Activated T-helper 1 cell treated with anti-CD3 and anti-CD28 coated beads, Interleukin-12 subunit alpha, Interleukin-12 subunit beta, Interleukin-2, Interleukin-4 antibody, amounts not matched to agents 30 ng/mL and 10 ng/mL and 1 ng/mL, durations not matched to agents 14 hours and 24 hours and 36 hours (primary cell): Measurements from ENCODE around the gene HADHB. TPM values are rescaled to one million over a fixed set of nuclear protein-coding genes. Genes with fewer than 3 reads are reported as not detected.
"Not testable (repeated sequence)": the region's sequence is repeated elsewhere in the genome, so short reads cannot be mapped to it uniquely, and the experiment has no call there.

ENCODE experiments used
- DNase-seq: peaks from one replicate; pipeline ENCODE4 v3.0.0; 2021; ENCODE audit warnings: low spot score
- H3K27ac Mint-ChIP-seq: one replicate; pipeline ENCODE4 v1.8.0; 2021; ENCODE audit warnings: mild to moderate bottlenecking, mixed read lengths
- H3K27me3 Mint-ChIP-seq: one replicate; pipeline ENCODE4 v1.8.0; 2022; ENCODE audit warnings: mild to moderate bottlenecking, moderate library complexity, mixed read lengths; ENCODE audit not compliant: insufficient read depth
- H3K36me3 Mint-ChIP-seq: one replicate; pipeline ENCODE4 v1.8.0; 2021; ENCODE audit warnings: low read depth, mixed read lengths
- H3K4me1 Mint-ChIP-seq: one replicate; pipeline ENCODE4 v1.8.0; 2021; ENCODE audit warnings: low read depth, mixed read lengths
- H3K4me3 Mint-ChIP-seq: one replicate; pipeline ENCODE4 v1.8.0; 2021; ENCODE audit warnings: mild to moderate bottlenecking, moderate library complexity, mixed read lengths
- H3K9me3 Mint-ChIP-seq: one replicate; pipeline ENCODE4 v1.8.0; 2021; ENCODE audit warnings: mixed read lengths
- intact Hi-C: fragments of 100-400 bp; cut with micrococcal nuclease; formaldehyde crosslinking; loops from one replicate; pipeline ENCODE4 v1.15.1; 2024
- total RNA-seq: library from RNA; stranded (reverse); gene quantifications from 2 replicates; pipeline ENCODE4 v1.2.3, GENCODE V29; 2022

HADHB gene
- total RNA-seq, 1 donor from 2014 or later, result 78.8 TPM

- no peaks in the 10 kb centered on the region for H3K36me3 Mint-ChIP-seq
- H3K27ac Mint-ChIP-seq, result no peak overlapping the region
- H3K4me1 Mint-ChIP-seq, result peaks cover 13% of the 10 kb centered on the region
- no peak for DNase-seq
- intact Hi-C loops, result loop anchor here (5.0 kb wide), 1 partner anchor 335 kb away; no protein-coding TSS in a partner anchor
- H3K27me3 Mint-ChIP-seq, result peaks cover 3% of the 10 kb centered on the region
- no peak overlapping the region for H3K4me3 Mint-ChIP-seq
- no peaks in the 10 kb centered on the region for H3K9me3 Mint-ChIP-seq
Measured at GRCh38 chr2:26327291-26328272, 82.8 kb downstream of the HADHB start.

GRCh38 chr2:26329083-26329482, 84.3 kb downstream of the HADHB start:
- H3K4me1 Mint-ChIP-seq, result peaks cover 13% of the 10 kb centered on the region
- H3K9me3 Mint-ChIP-seq, H3K27me3 Mint-ChIP-seq, H3K4me3 Mint-ChIP-seq, DNase-seq, H3K27ac Mint-ChIP-seq, H3K36me3 Mint-ChIP-seq: not testable (repeated sequence)
- intact Hi-C loops, result loop anchor here (5.0 kb wide), 1 partner anchor 337 kb away; no protein-coding TSS in a partner anchor

GRCh38 chr2:26330114-26330549, 85.4 kb downstream of the HADHB start:
- Mint-ChIP-seq H3K27ac (no peak overlapping the region), H3K4me3 (no peak overlapping the region), H3K4me1 (peaks cover 13% of the 10 kb centered on the region), H3K9me3 (no peaks in the 10 kb centered on the region), H3K36me3 (no peaks in the 10 kb centered on the region), H3K27me3 (no peaks in the 10 kb centered on the region)
- DNase-seq, result peak; percentile 70
- intact Hi-C loops, result loop anchor here (1.0 to 5.0 kb wide), 6 partner anchors 15 to 158 kb away; partner anchors contain the start of gene GAREM2

GRCh38 chr2:26330604-26331003, 85.9 kb downstream of the HADHB start:
- no peaks in the 10 kb centered on the region for H3K27me3 Mint-ChIP-seq
- intact Hi-C loops, result loop anchor here (1.0 to 5.0 kb wide), 6 partner anchors 14 to 158 kb away; partner anchors contain the start of gene GAREM2

GRCh38 chr2:26331321-26331720, 86.6 kb downstream of the HADHB start:
- H3K9me3 Mint-ChIP-seq, DNase-seq, H3K27me3 Mint-ChIP-seq, H3K4me3 Mint-ChIP-seq, H3K36me3 Mint-ChIP-seq, H3K27ac Mint-ChIP-seq: not testable (repeated sequence)
- H3K4me1 Mint-ChIP-seq, result peaks cover 13% of the 10 kb centered on the region
- intact Hi-C loops, result loop anchor here (2.0 to 5.0 kb wide), 4 partner anchors 13 to 159 kb away; partner anchors contain the start of gene GAREM2

More at GRCh38 chr2:26330604-26331003, 85.9 kb downstream of the HADHB start:
- Mint-ChIP-seq H3K4me1 (peaks cover 13% of the 10 kb centered on the region), H3K4me3 (no peak overlapping the region), H3K9me3 (no peaks in the 10 kb centered on the region), H3K36me3 (no peaks in the 10 kb centered on the region), H3K27ac (no peak overlapping the region)
- no peak for DNase-seq

- no peaks in the 10 kb centered on the region for H3K9me3 Mint-ChIP-seq
- intact Hi-C loops, result loop anchor here (5.0 kb wide), 1 partner anchor 161 kb away; the partner anchor contains the start of gene GAREM2
- DNase-seq, result no peak
- H3K36me3 Mint-ChIP-seq, result no peaks in the 10 kb centered on the region
- no peak overlapping the region for H3K4me3 Mint-ChIP-seq
- H3K27me3 Mint-ChIP-seq, result no peaks in the 10 kb centered on the region
- H3K4me1 Mint-ChIP-seq, result peaks cover 20% of the 10 kb centered on the region
- no peak overlapping the region for H3K27ac Mint-ChIP-seq
Measured at GRCh38 chr2:26333293-26333692, 88.6 kb downstream of the HADHB start.

GRCh38 chr2:26335231-26335630, 90.5 kb downstream of the HADHB start:
- no peak overlapping the region for H3K27ac Mint-ChIP-seq
- intact Hi-C loops, result no loop called here
- no peaks in the 10 kb centered on the region for H3K27me3 Mint-ChIP-seq
- no peaks in the 10 kb centered on the region for H3K36me3 Mint-ChIP-seq
- no peak for DNase-seq
- no peak overlapping the region for H3K4me3 Mint-ChIP-seq
- H3K9me3 Mint-ChIP-seq, result no peaks in the 10 kb centered on the region
- H3K4me1 Mint-ChIP-seq, result peaks cover 13% of the 10 kb centered on the region

GRCh38 chr2:26336719-26337118, 92.0 kb downstream of the HADHB start:
- no peaks in the 10 kb centered on the region for H3K9me3 Mint-ChIP-seq
- peaks cover 11% of the 10 kb centered on the region for H3K4me1 Mint-ChIP-seq
- no peaks in the 10 kb centered on the region for H3K27me3 Mint-ChIP-seq
- no peak overlapping the region for H3K4me3 Mint-ChIP-seq
- DNase-seq, result no peak
- intact Hi-C loops, result no loop called here
- H3K27ac Mint-ChIP-seq, result no peak overlapping the region
- no peaks in the 10 kb centered on the region for H3K36me3 Mint-ChIP-seq

GRCh38 chr2:26337298-26337697, 92.6 kb downstream of the HADHB start:
- H3K27ac Mint-ChIP-seq, result no peak overlapping the region
- peaks cover 11% of the 10 kb centered on the region for H3K4me1 Mint-ChIP-seq
- intact Hi-C loops, result no loop called here
- no peaks in the 10 kb centered on the region for H3K36me3 Mint-ChIP-seq
- DNase-seq, result no peak
- no peak overlapping the region for H3K4me3 Mint-ChIP-seq
- H3K9me3 Mint-ChIP-seq, result no peaks in the 10 kb centered on the region
- no peaks in the 10 kb centered on the region for H3K27me3 Mint-ChIP-seq

Other genes with a start within 250 kb of the HADHB start
- 128 and 130 TPM in 2 replicates for gene RAB10, start 210.9 kb upstream of the HADHB start, total RNA-seq
- gene GAREM2, start 71.9 kb upstream of the HADHB start, total RNA-seq, result 6.1 and 7.4 TPM in 2 replicates
- 96.8 and 99.9 TPM in 2 replicates for gene HADHA, start 307 bp upstream of the HADHB start, total RNA-seq
- gene SELENOI, start 101.2 kb downstream of the HADHB start, total RNA-seq, result 66.6 and 68.2 TPM in 2 replicates
- 2.3 and 2.9 TPM in 2 replicates for gene ADGRF3, start 101.8 kb downstream of the HADHB start, total RNA-seq
- not detected in 2 replicates for gene DRC1, start 157.0 kb downstream of the HADHB start, total RNA-seq
- 5.9 and 6.9 TPM in 2 replicates for gene OTOF, start 233.2 kb downstream of the HADHB start, total RNA-seq